ENCODE data around the gene TRIM43B. TPM values are rescaled to one million over a fixed set of nuclear protein-coding genes. Genes with fewer than 3 reads are reported as not detected.
"Not testable (repeated sequence)": the region's sequence is repeated elsewhere in the genome, so short reads cannot be mapped to it uniquely, and the experiment has no call there.

The TRIM43B gene
- polyA plus RNA-seq, 1 donor (not counting 4 experiments of a cell fraction or from before 2014, with no cell fraction given) = not detected

DNA sequence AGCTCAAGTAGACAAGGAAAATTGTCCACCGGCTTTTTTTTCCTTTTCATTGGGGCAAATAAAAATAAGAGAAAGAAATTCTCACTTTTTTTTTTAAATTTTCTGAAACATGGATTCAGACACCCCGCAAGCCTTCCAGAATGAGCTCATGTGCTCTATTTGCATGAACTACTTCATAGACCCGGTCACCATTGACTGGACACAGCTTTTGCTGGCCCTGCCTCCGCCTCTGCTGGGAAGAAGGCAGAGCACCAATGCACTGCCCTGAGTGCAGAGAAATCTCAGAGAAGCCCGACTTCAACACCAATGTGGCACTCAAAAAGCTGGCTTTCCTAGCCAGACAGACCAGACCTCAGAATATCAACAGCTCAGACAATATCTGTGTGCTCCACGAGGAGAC lies 30.2 kb upstream of the TRIM43B start:
- no peak for FAIRE-seq
- TF ChIP-seq CTCF (optimal IDR thresholded peaks at IDR 0.05 in 1 of 3, IDR thresholded peaks at IDR 0.05 in 1 of 3, conservative IDR thresholded peaks at IDR 0.05 in 1 of 3; ENCODE audit: extremely low read depth in 1 of 3, insufficient read depth in 2 of 3, low read length in 3 of 3) (no peak), EZH2 (IDR thresholded peaks at IDR 0.05; ENCODE audit: low read length) (no peak)

DNA sequence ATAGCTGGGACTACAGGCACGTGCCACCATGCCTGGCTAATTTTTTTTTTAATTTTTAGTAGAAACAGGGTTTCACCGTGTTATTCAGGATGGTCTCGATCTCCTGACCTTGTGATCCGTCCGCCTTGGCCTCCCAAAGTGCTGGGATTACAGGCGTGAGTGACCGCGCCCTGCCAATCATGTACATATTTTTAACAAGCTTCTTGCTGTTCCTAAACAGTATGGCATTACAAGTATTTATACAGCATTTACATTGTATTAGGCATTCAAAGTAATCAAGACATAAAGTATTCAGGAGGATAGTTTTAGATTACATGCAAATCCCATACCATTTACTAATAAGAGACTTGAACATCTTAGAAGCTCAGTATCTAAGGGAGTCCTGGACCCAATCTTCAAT lies 29.7 kb upstream of the TRIM43B start:
- H3K9me3 ChIP-seq (ENCODE audit: control insufficient read depth, low read depth, low read length); DNase-seq (ENCODE audit: low read depth, low spot score); H3K36me3 ChIP-seq (ENCODE audit: control insufficient read depth in 2 of 2, extremely low read depth in 1 of 2, insufficient read depth in 2 of 2, low read length in 2 of 2); H3K4me2 ChIP-seq (ENCODE audit: control insufficient read depth, extremely low read depth, insufficient read depth, low read depth, low read length); H3K27me3 ChIP-seq (ENCODE audit: control insufficient read depth, extremely low read depth, insufficient read depth, low read length); H2AFZ ChIP-seq (ENCODE audit: control insufficient read depth, low read length); H3K9me1 ChIP-seq (ENCODE audit: control insufficient read depth, extremely low read depth, insufficient read depth, low read length); H3K4me3 ChIP-seq (ENCODE audit: control insufficient read depth in 2 of 3, extremely low read depth in 1 of 3, insufficient read depth in 2 of 3, low read depth in 1 of 3, low read length in 3 of 3); FAIRE-seq; H3K27ac ChIP-seq (ENCODE audit: control insufficient read depth, insufficient read depth, low read length); dilution Hi-C loops (cut with MboI; ENCODE audit: extremely low pct_ligation_motif_present, low sequenced_read_pairs); H3K9ac ChIP-seq (ENCODE audit: control insufficient read depth, extremely low read depth, insufficient read depth, low read length); H3K79me2 ChIP-seq (ENCODE audit: control insufficient read depth, insufficient read depth, low read length); H4K20me1 ChIP-seq (ENCODE audit: control insufficient read depth, extremely low read depth, insufficient read depth, low read length); H3K4me1 ChIP-seq (ENCODE audit: control insufficient read depth, extremely low read depth, insufficient read depth, low read length): not testable (repeated sequence)

More for the DNA sequence above, 30.2 kb upstream of the TRIM43B start:
- no peaks in the 10 kb centered on the region for H4K20me1 ChIP-seq (ENCODE audit: control insufficient read depth, extremely low read depth, insufficient read depth, low read length)
- H3K9me1 ChIP-seq (ENCODE audit: control insufficient read depth, extremely low read depth, insufficient read depth, low read length) = no peaks in the 10 kb centered on the region
- no peaks in the 10 kb centered on the region for H3K9me3 ChIP-seq (ENCODE audit: control insufficient read depth, low read depth, low read length)
- H3K4me3 ChIP-seq (ENCODE audit: control insufficient read depth in 2 of 3, extremely low read depth in 1 of 3, insufficient read depth in 2 of 3, low read depth in 1 of 3, low read length in 3 of 3) = no peak overlapping the region
- H3K9ac ChIP-seq (ENCODE audit: control insufficient read depth, extremely low read depth, insufficient read depth, low read length) = no peak overlapping the region
- no peak overlapping the region for H2AFZ ChIP-seq (ENCODE audit: control insufficient read depth, low read length)
- H3K36me3 ChIP-seq (ENCODE audit: control insufficient read depth in 2 of 2, extremely low read depth in 1 of 2, insufficient read depth in 2 of 2, low read length in 2 of 2) = no peaks in the 10 kb centered on the region
- dilution Hi-C loops (cut with MboI; ENCODE audit: extremely low pct_ligation_motif_present, low sequenced_read_pairs) = no loop called here
- H3K79me2 ChIP-seq (ENCODE audit: control insufficient read depth, insufficient read depth, low read length) = no peaks in the 10 kb centered on the region
- DNase-seq (ENCODE audit: low read depth, low spot score) = no peak
- no peak overlapping the region for H3K27ac ChIP-seq (ENCODE audit: control insufficient read depth, insufficient read depth, low read length)
- H3K4me2 ChIP-seq (ENCODE audit: control insufficient read depth, extremely low read depth, insufficient read depth, low read depth, low read length) = no peak overlapping the region
- H3K27me3 ChIP-seq (ENCODE audit: control insufficient read depth, extremely low read depth, insufficient read depth, low read length) = no peaks in the 10 kb centered on the region
- H3K4me1 ChIP-seq (ENCODE audit: control insufficient read depth, extremely low read depth, insufficient read depth, low read length) = no peaks in the 10 kb centered on the region

DNA sequence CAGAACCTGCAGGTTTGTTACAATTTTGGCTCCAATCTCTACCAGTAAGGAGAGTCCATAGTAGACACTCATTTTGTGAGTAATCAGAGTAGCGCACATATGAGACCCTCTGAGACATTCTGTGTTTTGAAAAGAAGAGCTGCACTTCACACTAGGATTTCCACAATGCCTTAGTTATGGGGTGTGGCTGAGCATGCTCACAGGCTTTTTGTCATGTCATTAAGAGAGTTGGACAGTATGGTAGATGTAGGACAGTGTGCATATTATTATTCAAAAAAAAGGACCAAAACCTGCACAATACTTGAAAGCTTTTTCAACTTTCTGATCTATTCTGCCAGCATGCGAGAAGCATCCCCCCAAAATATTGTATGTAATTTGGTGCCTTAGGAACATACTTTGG lies 24.9 kb upstream of the TRIM43B start:
- no peaks in the 10 kb centered on the region for H3K36me3 ChIP-seq (ENCODE audit: control insufficient read depth in 2 of 2, extremely low read depth in 1 of 2, insufficient read depth in 2 of 2, low read length in 2 of 2)
- H2AFZ ChIP-seq (ENCODE audit: control insufficient read depth, low read length) = no peak overlapping the region
- no peak overlapping the region for H3K9ac ChIP-seq (ENCODE audit: control insufficient read depth, extremely low read depth, insufficient read depth, low read length)
- no peak for DNase-seq (ENCODE audit: low read depth, low spot score)
- no peak overlapping the region for H3K4me3 ChIP-seq (ENCODE audit: control insufficient read depth in 2 of 3, extremely low read depth in 1 of 3, insufficient read depth in 2 of 3, low read depth in 1 of 3, low read length in 3 of 3)
- no peak overlapping the region for H3K27ac ChIP-seq (ENCODE audit: control insufficient read depth, insufficient read depth, low read length)
- no peak overlapping the region for H3K4me2 ChIP-seq (ENCODE audit: control insufficient read depth, extremely low read depth, insufficient read depth, low read depth, low read length)
- TF ChIP-seq CTCF (optimal IDR thresholded peaks at IDR 0.05 in 1 of 3, IDR thresholded peaks at IDR 0.05 in 1 of 3, conservative IDR thresholded peaks at IDR 0.05 in 1 of 3; ENCODE audit: extremely low read depth in 1 of 3, insufficient read depth in 2 of 3, low read length in 3 of 3) (no peak), EZH2 (IDR thresholded peaks at IDR 0.05; ENCODE audit: low read length) (no peak)
- H3K9me3 ChIP-seq (ENCODE audit: control insufficient read depth, low read depth, low read length) = no peaks in the 10 kb centered on the region
- no peaks in the 10 kb centered on the region for H3K27me3 ChIP-seq (ENCODE audit: control insufficient read depth, extremely low read depth, insufficient read depth, low read length)
- no peaks in the 10 kb centered on the region for H3K9me1 ChIP-seq (ENCODE audit: control insufficient read depth, extremely low read depth, insufficient read depth, low read length)
- no peaks in the 10 kb centered on the region for H4K20me1 ChIP-seq (ENCODE audit: control insufficient read depth, extremely low read depth, insufficient read depth, low read length)
- no peak for FAIRE-seq
- dilution Hi-C loops (cut with MboI; ENCODE audit: extremely low pct_ligation_motif_present, low sequenced_read_pairs) = no loop called here
- no peaks in the 10 kb centered on the region for H3K4me1 ChIP-seq (ENCODE audit: control insufficient read depth, extremely low read depth, insufficient read depth, low read length)
- no peaks in the 10 kb centered on the region for H3K79me2 ChIP-seq (ENCODE audit: control insufficient read depth, insufficient read depth, low read length)

Data from keratinocyte (primary cell).